Measurements from ENCODE around the gene NEDD4L. TPM values are rescaled to one million over a fixed set of nuclear protein-coding genes. Genes with fewer than 3 reads are reported as not detected.
"Not testable (repeated sequence)": the region's sequence is repeated elsewhere in the genome, so short reads cannot be mapped to it uniquely, and the experiment has no call there.

The NEDD4L gene
- total RNA-seq, 4 donors from 2014 or later: 16.2 to 63.0 (median 30.4) TPM

- TF ChIP-seq CTCF (IDR thresholded peaks at IDR 0.05): no peak
Measured at GRCh38 chr18:58046093-58046793, 2.2 kb downstream of the NEDD4L start.

GRCh38 chr18:58046794-58047555, 2.9 kb downstream of the NEDD4L start:
- ATAC-seq (ENCODE audit: low FRiP score): no peak
- DNase-seq (ENCODE audit: low spot score): no peak

More at GRCh38 chr18:58046093-58046793, 2.2 kb downstream of the NEDD4L start:
- DNase-seq (ENCODE audit: low spot score) (no peak), ATAC-seq (ENCODE audit: low FRiP score) (no peak)

GRCh38 chr18:58047556-58047882, 3.5 kb downstream of the NEDD4L start:
- no peak for ATAC-seq (ENCODE audit: low FRiP score)
- DNase-seq (ENCODE audit: low spot score): no peak
- no peak for TF ChIP-seq CTCF (IDR thresholded peaks at IDR 0.05)

More at GRCh38 chr18:58046794-58047555, 2.9 kb downstream of the NEDD4L start:
- TF ChIP-seq CTCF (IDR thresholded peaks at IDR 0.05): no peak

GRCh38 chr18:58048081-58048642, 4.1 kb downstream of the NEDD4L start:
- no peak for ATAC-seq (ENCODE audit: low FRiP score)
- TF ChIP-seq CTCF (IDR thresholded peaks at IDR 0.05): no peak
- DNase-seq (ENCODE audit: low spot score): no peak

GRCh38 chr18:58049000-58049688, 5.1 kb downstream of the NEDD4L start:
- no peak for ATAC-seq (ENCODE audit: low FRiP score)
- no peak for DNase-seq (ENCODE audit: low spot score)
- no peak for TF ChIP-seq CTCF (IDR thresholded peaks at IDR 0.05)

- DNase-seq (ENCODE audit: low spot score); ATAC-seq (ENCODE audit: low FRiP score): not testable (repeated sequence)
Measured at GRCh38 chr18:58050963-58051362, 6.9 kb downstream of the NEDD4L start.

GRCh38 chr18:58051765-58052460, 7.9 kb downstream of the NEDD4L start:
- no peak for TF ChIP-seq CTCF (IDR thresholded peaks at IDR 0.05)
- ATAC-seq (ENCODE audit: low FRiP score) (no peak), DNase-seq (ENCODE audit: low spot score) (no peak)
